Measurements from ENCODE around the gene BRSK2. TPM values are rescaled to one million over a fixed set of nuclear protein-coding genes. Genes with fewer than 3 reads are reported as not detected.
"Not testable (repeated sequence)": the region's sequence is repeated elsewhere in the genome, so short reads cannot be mapped to it uniquely, and the experiment has no call there.

Gene BRSK2
- polyA plus RNA-seq, 1 of the 3 experiments (the other 2 are of a cell fraction): 0.64 TPM

DNA sequence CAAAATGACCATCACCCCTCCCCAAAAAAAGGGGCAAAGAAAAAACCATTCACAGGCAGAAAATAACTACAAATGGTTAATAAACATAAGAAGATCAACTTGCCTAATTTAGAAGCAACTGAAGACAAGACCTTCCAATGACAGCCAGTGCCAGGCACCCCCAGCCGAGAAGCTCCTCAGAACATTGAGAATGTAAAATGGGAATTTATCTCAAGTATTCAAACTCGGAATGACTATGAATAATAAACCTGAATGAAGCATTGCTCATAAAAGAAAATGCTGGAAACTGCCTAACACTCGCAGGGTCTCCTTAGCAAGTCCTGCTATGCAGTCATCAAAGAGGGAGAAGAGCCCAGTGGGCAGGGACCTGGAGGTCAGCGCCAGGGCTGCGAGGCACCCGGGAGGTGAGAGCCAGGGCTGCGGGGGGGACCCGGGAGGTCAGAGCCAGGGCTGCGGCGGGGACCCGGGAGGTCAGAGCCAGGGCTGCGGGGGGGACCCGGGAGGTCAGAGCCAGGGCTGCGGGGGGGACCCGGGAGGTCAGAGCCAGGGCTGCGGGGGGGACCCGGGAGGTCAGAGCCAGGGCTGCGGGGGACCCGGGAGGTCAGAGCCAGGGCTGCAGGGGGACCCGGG, 120.0 kb downstream of the BRSK2 start (continued):
- TF ChIP-seq, protein P1, sequence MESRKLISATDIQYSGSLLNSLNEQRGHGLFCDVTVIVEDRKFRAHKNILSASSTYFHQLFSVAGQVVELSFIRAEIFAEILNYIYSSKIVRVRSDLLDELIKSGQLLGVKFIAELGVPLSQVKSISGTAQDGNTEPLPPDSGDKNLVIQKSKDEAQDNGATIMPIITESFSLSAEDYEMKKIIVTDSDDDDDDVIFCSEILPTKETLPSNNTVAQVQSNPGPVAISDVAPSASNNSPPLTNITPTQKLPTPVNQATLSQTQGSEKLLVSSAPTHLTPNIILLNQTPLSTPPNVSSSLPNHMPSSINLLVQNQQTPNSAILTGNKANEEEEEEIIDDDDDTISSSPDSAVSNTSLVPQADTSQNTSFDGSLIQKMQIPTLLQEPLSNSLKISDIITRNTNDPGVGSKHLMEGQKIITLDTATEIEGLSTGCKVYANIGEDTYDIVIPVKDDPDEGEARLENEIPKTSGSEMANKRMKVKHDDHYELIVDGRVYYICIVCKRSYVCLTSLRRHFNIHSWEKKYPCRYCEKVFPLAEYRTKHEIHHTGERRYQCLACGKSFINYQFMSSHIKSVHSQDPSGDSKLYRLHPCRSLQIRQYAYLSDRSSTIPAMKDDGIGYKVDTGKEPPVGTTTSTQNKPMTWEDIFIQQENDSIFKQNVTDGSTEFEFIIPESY (IDR thresholded peaks at IDR 0.05; ENCODE audit: borderline replicate concordance, low read depth): no peak

DNA sequence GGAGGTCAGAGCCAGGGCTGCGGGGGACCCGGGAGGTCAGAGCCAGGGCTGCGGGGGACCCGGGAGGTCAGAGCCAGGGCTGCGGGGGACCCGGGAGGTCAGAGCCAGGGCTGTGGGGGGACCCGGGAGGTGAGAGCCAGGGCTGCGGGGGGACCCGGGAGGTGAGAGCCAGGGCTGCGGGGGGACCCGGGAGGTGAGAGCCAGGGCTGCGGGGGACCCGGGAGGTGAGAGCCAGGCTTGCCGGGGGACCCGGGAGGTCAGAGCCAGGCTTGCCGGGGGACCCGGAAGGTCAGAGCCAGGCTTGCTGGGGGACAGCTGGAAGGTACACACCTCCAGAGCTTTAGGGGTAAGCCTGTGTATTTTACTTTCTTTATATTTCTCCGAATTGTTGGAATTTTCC, 120.6 kb downstream of the BRSK2 start:
- H3F3A ChIP-seq (replicated peaks; ENCODE audit: insufficient read depth); H3K9me2 ChIP-seq; H3K4me2 ChIP-seq; H3K27me3 ChIP-seq (ENCODE audit: insufficient read depth); DNase-seq; H3K36me3 ChIP-seq (replicated peaks in 1 of 2; ENCODE audit: control insufficient read depth in 1 of 2, insufficient read depth in 2 of 2, low read length in 1 of 2); H2AFZ ChIP-seq (ENCODE audit: low read depth); H3K9me3 ChIP-seq; H3K9ac ChIP-seq; H3K4me3 ChIP-seq (ENCODE audit: low read depth in 2 of 2, low read length in 1 of 2); POLR2A ChIA-PET; H3K27ac ChIP-seq (ENCODE audit: low read depth in 2 of 2, low read length in 1 of 2): not testable (repeated sequence)
- peaks cover 0 to 37% of the 10 kb centered on the region in 2 experiments; a peak in 1 of 4 replicates for H3K4me1 ChIP-seq (ENCODE audit: control insufficient read depth in 1 of 2, insufficient read depth in 2 of 2, low read depth in 1 of 2, low read length in 1 of 2)
- peaks cover 85% of the 10 kb centered on the region for H4K20me1 ChIP-seq (ENCODE audit: insufficient read depth)
- CTCF ChIA-PET: interaction anchor here (1.5 kb wide), 1 partner anchor 217 kb away, joined by 5 read pairs; no protein-coding TSS in a partner anchor
- 86% methylated on average over 7 of the region's 18 CpGs for WGBS (ENCODE audit: low lambda C conversion rate)
- H3K79me2 ChIP-seq (ENCODE audit: insufficient read depth): peaks cover 59% of the 10 kb centered on the region

DNA sequence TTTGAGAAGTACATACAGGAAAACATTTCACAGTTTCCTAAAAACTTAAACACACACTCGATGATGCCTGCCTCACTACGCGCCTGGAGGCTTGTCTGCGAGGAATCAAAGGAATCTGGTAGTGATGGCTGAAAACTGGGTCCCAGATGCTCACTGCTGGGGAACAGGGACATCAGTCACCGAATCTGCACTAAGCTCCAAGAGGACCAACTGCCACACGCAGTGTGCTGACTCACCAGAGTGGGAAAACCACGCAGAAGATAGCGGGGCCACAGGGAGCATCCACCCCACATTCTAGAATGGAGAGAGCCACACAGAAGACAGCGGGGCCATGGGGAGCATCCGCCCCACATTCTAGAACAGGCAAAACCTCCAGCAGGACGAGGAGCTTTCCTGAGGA, 121.2 kb downstream of the BRSK2 start:
- WGBS (ENCODE audit: low lambda C conversion rate): 88% methylated on average over 5 of the region's 11 CpGs
- CTCF ChIA-PET: interaction anchor here (1.5 kb wide), 1 partner anchor 217 kb away, joined by 5 read pairs; no protein-coding TSS in a partner anchor
- peaks cover 0 to 42% of the 10 kb centered on the region in 2 experiments; a peak in 1 of 4 replicates for H3K4me1 ChIP-seq (ENCODE audit: control insufficient read depth in 1 of 2, insufficient read depth in 2 of 2, low read depth in 1 of 2, low read length in 1 of 2)
- no peak overlapping the region for H2AFZ ChIP-seq (ENCODE audit: low read depth)
- H3K27me3 ChIP-seq (ENCODE audit: insufficient read depth): no peaks in the 10 kb centered on the region
- no peak overlapping the region for H3K4me2 ChIP-seq
- no peaks in the 10 kb centered on the region for H3K36me3 ChIP-seq (replicated peaks in 1 of 2; ENCODE audit: control insufficient read depth in 1 of 2, insufficient read depth in 2 of 2, low read length in 1 of 2)
- no peak overlapping the region for H3K4me3 ChIP-seq (ENCODE audit: low read depth in 2 of 2, low read length in 1 of 2)
- no peaks in the 10 kb centered on the region for H3K9me3 ChIP-seq
- peaks cover 85% of the 10 kb centered on the region for H4K20me1 ChIP-seq (ENCODE audit: insufficient read depth)
- no peak for DNase-seq
- H3K9me2 ChIP-seq: no peaks in the 10 kb centered on the region
- no peak overlapping the region for H3K27ac ChIP-seq (ENCODE audit: low read depth in 2 of 2, low read length in 1 of 2)
- POLR2A ChIA-PET: no interaction called here
- peaks cover 4% of the 10 kb centered on the region for H3F3A ChIP-seq (replicated peaks; ENCODE audit: insufficient read depth)
- peaks cover 59% of the 10 kb centered on the region for H3K79me2 ChIP-seq (ENCODE audit: insufficient read depth)
- H3K9ac ChIP-seq: no peak overlapping the region
- TF ChIP-seq EP300 (IDR thresholded peaks at IDR 0.05; ENCODE audit: borderline replicate concordance in 1 of 2, low read depth in 1 of 2, low read length in 1 of 2) (no peak), TCF12 (IDR thresholded peaks at IDR 0.05) (no peak), RFX5 (IDR thresholded peaks at IDR 0.05; ENCODE audit: low read length) (no peak), RXRA (IDR thresholded peaks at IDR 0.05; ENCODE audit: borderline replicate concordance, low read depth) (no peak), MXI1 (IDR thresholded peaks at IDR 0.05; ENCODE audit: low read depth, low read length) (no peak), TEAD4 (IDR thresholded peaks at IDR 0.05; ENCODE audit: borderline replicate concordance, insufficient read depth) (no peak), EZH2phosphoT487 (IDR thresholded peaks at IDR 0.05; ENCODE audit: borderline replicate concordance, low read depth) (no peak), SIN3A (IDR thresholded peaks at IDR 0.05; ENCODE audit: borderline replicate concordance, low read depth, low read length) (no peak), FOSL2 (IDR thresholded peaks at IDR 0.05; ENCODE audit: borderline replicate concordance, low read depth) (no peak), SMC3 (IDR thresholded peaks at IDR 0.05; ENCODE audit: low read depth, low read length) (no peak), CHD2 (IDR thresholded peaks at IDR 0.05; ENCODE audit: low read length, partially characterized antibody) (no peak)
- TF ChIP-seq, protein P2, sequence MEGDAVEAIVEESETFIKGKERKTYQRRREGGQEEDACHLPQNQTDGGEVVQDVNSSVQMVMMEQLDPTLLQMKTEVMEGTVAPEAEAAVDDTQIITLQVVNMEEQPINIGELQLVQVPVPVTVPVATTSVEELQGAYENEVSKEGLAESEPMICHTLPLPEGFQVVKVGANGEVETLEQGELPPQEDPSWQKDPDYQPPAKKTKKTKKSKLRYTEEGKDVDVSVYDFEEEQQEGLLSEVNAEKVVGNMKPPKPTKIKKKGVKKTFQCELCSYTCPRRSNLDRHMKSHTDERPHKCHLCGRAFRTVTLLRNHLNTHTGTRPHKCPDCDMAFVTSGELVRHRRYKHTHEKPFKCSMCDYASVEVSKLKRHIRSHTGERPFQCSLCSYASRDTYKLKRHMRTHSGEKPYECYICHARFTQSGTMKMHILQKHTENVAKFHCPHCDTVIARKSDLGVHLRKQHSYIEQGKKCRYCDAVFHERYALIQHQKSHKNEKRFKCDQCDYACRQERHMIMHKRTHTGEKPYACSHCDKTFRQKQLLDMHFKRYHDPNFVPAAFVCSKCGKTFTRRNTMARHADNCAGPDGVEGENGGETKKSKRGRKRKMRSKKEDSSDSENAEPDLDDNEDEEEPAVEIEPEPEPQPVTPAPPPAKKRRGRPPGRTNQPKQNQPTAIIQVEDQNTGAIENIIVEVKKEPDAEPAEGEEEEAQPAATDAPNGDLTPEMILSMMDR (IDR thresholded peaks at IDR 0.05): no peak
- TF ChIP-seq, protein P3, sequence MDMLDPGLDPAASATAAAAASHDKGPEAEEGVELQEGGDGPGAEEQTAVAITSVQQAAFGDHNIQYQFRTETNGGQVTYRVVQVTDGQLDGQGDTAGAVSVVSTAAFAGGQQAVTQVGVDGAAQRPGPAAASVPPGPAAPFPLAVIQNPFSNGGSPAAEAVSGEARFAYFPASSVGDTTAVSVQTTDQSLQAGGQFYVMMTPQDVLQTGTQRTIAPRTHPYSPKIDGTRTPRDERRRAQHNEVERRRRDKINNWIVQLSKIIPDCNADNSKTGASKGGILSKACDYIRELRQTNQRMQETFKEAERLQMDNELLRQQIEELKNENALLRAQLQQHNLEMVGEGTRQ (IDR thresholded peaks at IDR 0.05; ENCODE audit: borderline replicate concordance, low read depth, low read length): no peak
- TF ChIP-seq, protein P4, sequence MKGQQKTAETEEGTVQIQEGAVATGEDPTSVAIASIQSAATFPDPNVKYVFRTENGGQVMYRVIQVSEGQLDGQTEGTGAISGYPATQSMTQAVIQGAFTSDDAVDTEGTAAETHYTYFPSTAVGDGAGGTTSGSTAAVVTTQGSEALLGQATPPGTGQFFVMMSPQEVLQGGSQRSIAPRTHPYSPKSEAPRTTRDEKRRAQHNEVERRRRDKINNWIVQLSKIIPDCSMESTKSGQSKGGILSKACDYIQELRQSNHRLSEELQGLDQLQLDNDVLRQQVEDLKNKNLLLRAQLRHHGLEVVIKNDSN (IDR thresholded peaks at IDR 0.05; ENCODE audit: borderline replicate concordance, low read depth): no peak
- TF ChIP-seq, protein P5, sequence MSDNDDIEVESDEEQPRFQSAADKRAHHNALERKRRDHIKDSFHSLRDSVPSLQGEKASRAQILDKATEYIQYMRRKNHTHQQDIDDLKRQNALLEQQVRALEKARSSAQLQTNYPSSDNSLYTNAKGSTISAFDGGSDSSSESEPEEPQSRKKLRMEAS (IDR thresholded peaks at IDR 0.05; ENCODE audit: low read depth): no peak
- TF ChIP-seq, protein P1 (IDR thresholded peaks at IDR 0.05; ENCODE audit: borderline replicate concordance, low read depth): no peak
